GM06990 (cell line): ENCODE results near the gene CCS.
"Not testable (repeated sequence)": the region's sequence is repeated elsewhere in the genome, so short reads cannot be mapped to it uniquely, and the experiment has no call there.

Source experiments
- DNase-seq: peaks from one replicate; pipeline ENCODE4 v3.0.0-alpha.2; 2011; ENCODE audit not compliant: insufficient read length; ENCODE audit errors: extremely low read depth
- H3K27me3 ChIP-seq: replicated peaks from 2 replicates; pipeline ENCODE4 v1.6.0; 2011; ENCODE audit warnings: low read length; ENCODE audit not compliant: control insufficient read depth, insufficient read depth
- H3K36me3 ChIP-seq: 2 replicates; pipeline ENCODE4 v1.5.1; 2011; ENCODE audit warnings: low read length; ENCODE audit not compliant: control insufficient read depth, insufficient read depth
- H3K4me3 ChIP-seq: replicated peaks from 2 replicates; pipeline ENCODE4 v1.5.1; 2011; ENCODE audit warnings: low read depth, mild to moderate bottlenecking, control low read depth, low read length
- CTCF ChIP-seq: IDR thresholded peaks from 2 replicates; pipeline ENCODE4 v1.5.1; 2011; ENCODE audit warnings: low read length, control low read depth, mild to moderate bottlenecking, inconsistent platforms; ENCODE audit not compliant: insufficient read depth, poor library complexity, severe bottlenecking

The CCS gene

GRCh38 chr11:66580803-66581202 lies 12.2 kb upstream of the CCS start:
- DNase-seq, result no peak
- no peaks in the 10 kb centered on the region for H3K36me3 ChIP-seq
- no peak for TF ChIP-seq CTCF

GRCh38 chr11:66581261-66581660 lies 11.7 kb upstream of the CCS start:
- no peaks in the 10 kb centered on the region for H3K36me3 ChIP-seq
- DNase-seq, result no peak
- no peaks in the 10 kb centered on the region for H3K27me3 ChIP-seq
- no peak overlapping the region for H3K4me3 ChIP-seq
- no peak for TF ChIP-seq CTCF

More at GRCh38 chr11:66580803-66581202, 12.2 kb upstream of the CCS start:
- Histone ChIP-seq H3K4me3 (no peak overlapping the region), H3K27me3 (no peaks in the 10 kb centered on the region)

- not testable (repeated sequence) for H3K36me3 ChIP-seq, H3K27me3 ChIP-seq, DNase-seq, H3K4me3 ChIP-seq
Measured at GRCh38 chr11:66582565-66583147, 10.3 kb upstream of the CCS start.

- H3K36me3 ChIP-seq, H3K4me3 ChIP-seq, H3K27me3 ChIP-seq, DNase-seq: not testable (repeated sequence)
Measured at GRCh38 chr11:66585447-66585846, 7.5 kb upstream of the CCS start.

GRCh38 chr11:66586136-66586535 lies 6.8 kb upstream of the CCS start:
- no peak for TF ChIP-seq CTCF
- Histone ChIP-seq H3K27me3 (no peaks in the 10 kb centered on the region), H3K36me3 (no peaks in the 10 kb centered on the region), H3K4me3 (no peak overlapping the region)
- no peak for DNase-seq

- H3K27me3 ChIP-seq, DNase-seq, H3K4me3 ChIP-seq, H3K36me3 ChIP-seq: not testable (repeated sequence)
Measured at GRCh38 chr11:66589315-66589714, 3.7 kb upstream of the CCS start.

- no peaks in the 10 kb centered on the region for H3K36me3 ChIP-seq
- no peaks in the 10 kb centered on the region for H3K27me3 ChIP-seq
- no peak for TF ChIP-seq CTCF
- DNase-seq, result no peak
- no peak overlapping the region for H3K4me3 ChIP-seq
Measured at GRCh38 chr11:66589996-66590675, 2.8 kb upstream of the CCS start.
